GM12891 (cell line): ENCODE data around the gene MED7.

Source experiments
- DNase-seq: peaks from one replicate; pipeline ENCODE4 v3.0.0; 2011; ENCODE audit warnings: low spot score; ENCODE audit not compliant: insufficient read length
- FAIRE-seq: peaks from 2 replicates; lab custom pipeline; 2011; peaks lifted over from hg19 to GRCh38; lab: Jason Lieb, UNC
- PAX5 ChIP-seq: IDR thresholded peaks from 2 replicates; pipeline ENCODE4 v1.6.1; 2011; ENCODE audit warnings: low read length, moderate library complexity, mild to moderate bottlenecking; ENCODE audit not compliant: insufficient read depth, severe bottlenecking
- POLR2A ChIP-seq: IDR thresholded peaks from 2 replicates; pipeline ENCODE4 v1.6.1; 2011; ENCODE audit warnings: low read depth, low read length, control low read depth
- POLR2AphosphoS5 ChIP-seq: IDR thresholded peaks from 2 replicates; pipeline ENCODE4 v1.6.1; 2011; ENCODE audit warnings: low read depth, low read length, control low read depth
- POU2F2 ChIP-seq: IDR thresholded peaks from 2 replicates; pipeline ENCODE4 v1.6.1; 2011; ENCODE audit warnings: low read depth, mild to moderate bottlenecking, control low read depth, low read length, moderate library complexity
- SPI1 ChIP-seq: IDR thresholded peaks from 2 replicates; pipeline ENCODE4 v1.6.1; 2011; ENCODE audit warnings: low read depth, low read length, control low read depth
- TAF1 ChIP-seq: IDR thresholded peaks from 2 replicates; pipeline ENCODE4 v1.6.1; 2011; ENCODE audit warnings: low read depth, low read length, control low read depth

Gene MED7

DNA sequence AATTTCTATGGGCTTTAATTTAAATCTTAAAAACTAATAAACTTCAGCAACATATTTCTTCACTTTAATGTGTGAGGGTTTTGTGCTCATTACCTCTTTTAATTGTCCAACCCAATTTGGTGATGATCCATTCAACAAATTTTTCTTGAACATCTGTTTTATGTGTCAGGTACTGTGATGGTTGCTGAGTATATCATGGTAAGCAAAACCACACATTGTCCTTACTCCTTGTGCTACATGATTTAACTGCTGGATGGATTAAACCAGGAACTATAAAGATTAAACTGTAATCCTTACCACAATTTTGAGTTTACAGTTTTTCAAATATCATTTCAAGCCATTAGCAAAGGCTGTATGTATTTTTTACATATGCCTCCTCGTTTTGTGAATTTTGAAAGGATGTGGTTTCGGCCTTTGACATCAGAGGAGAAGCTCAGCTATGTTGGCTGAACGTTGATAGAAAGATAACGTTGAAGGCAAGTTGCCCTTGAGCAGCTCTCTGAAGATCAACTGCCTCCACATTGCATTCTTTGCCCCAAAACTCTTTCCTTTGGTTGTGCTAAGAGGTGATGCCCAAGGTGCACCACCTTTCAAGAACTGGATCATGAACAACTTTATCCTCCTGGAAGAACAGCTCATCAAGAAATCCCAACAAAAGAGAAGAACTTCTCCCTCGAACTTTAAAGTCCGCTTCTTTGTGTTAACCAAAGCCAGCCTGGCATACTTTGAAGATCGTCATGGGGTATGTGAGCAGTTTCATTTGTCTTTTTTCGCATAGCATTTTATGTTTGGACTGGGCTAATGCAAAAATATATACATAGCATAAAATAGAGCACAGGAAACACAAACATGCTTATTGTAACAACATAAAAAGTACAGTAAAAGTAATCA lies 38.0 kb upstream of the MED7 start, which contains the start of gene ITK:
Gene ITK (plus strand): TSS at position 467 of the 891 bp plus-strand sequence. CDS start 138 bp downstream, at position 605.
- DNase-seq (no peak), FAIRE-seq (peak; percentile 43)
- no peak for TF ChIP-seq TAF1
- no peak for TF ChIP-seq POU2F2
- no peak for TF ChIP-seq PAX5
- no peak for TF ChIP-seq SPI1
- TF ChIP-seq POLR2AphosphoS5, result no peak

DNA sequence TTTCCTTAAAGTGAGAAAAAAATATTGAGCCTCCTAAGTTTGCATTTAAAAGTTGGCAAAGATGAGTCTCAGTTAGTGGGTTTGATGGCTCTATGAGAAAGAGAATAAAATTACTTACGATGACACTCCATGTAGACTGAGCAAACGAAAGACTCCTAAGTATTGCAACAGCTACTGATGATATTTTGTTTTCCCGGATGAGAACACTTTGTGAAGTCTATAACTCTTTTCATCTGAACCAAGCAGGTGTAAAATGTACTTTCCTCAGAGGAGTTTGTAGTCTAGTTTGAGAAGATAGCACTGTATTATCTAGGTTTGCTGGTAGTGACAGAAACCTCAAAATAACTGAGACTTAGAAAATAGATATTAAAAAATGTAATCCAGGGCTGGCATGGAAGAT lies 36.3 kb upstream of the MED7 start:
- DNase-seq (no peak), FAIRE-seq (peak; percentile 26)
- TF ChIP-seq POLR2A (no peak), PAX5 (no peak), POLR2AphosphoS5 (no peak), POU2F2 (no peak), TAF1 (no peak), SPI1 (no peak)

DNA sequence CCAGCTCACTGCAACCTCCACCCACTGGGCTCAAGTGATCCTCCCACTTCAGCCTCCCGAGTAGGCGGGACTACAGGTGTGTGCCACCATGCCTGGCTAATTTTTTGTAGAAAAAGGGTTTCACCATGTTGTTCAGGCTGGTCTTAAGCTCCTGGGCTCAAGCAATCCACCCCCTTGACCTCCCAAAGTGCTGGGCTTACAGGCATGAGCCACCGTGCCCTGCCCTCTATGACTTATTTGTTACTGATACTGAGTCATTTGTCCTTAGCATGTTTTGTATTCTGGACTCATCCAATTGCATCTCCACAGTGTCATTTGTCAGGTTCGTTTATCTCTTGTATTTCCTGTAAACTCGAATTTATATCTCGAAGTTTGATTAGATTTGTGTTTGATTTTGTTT lies 35.3 kb upstream of the MED7 start:
- FAIRE-seq (peak; percentile 13), DNase-seq (no peak)
- TF ChIP-seq POLR2A (no peak), TAF1 (no peak), POU2F2 (no peak), PAX5 (no peak), POLR2AphosphoS5 (no peak), SPI1 (no peak)

DNA sequence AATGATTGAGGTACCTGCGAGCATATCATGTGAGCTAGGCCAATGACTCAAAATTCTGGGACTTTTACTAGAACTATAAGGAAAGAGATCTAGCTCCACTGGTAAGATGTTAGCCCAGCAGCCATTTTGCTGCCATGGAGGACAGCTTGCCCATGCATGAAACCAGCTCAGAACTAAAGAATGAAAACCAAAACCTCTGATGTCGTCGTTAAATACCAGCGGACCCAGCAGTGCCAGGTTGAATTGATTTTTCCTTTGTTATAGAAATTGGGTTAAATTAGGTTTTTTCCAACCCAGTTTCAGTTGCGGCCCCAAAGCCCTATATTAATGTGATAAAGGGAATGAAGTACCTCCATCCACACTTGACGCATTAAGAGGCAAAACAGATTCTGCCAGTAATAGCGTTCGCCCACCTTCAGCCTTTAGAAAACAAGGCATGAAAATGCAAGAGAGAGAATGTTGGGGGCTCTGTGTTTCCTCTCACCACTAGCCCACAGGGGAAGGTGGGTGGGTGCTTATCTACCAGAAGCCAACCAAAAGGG lies 32.5 kb upstream of the MED7 start:
- TF ChIP-seq POLR2A (no peak), SPI1 (no peak), TAF1 (no peak), POLR2AphosphoS5 (no peak), POU2F2 (no peak), PAX5 (no peak)
- FAIRE-seq (no peak), DNase-seq (no peak)

DNA sequence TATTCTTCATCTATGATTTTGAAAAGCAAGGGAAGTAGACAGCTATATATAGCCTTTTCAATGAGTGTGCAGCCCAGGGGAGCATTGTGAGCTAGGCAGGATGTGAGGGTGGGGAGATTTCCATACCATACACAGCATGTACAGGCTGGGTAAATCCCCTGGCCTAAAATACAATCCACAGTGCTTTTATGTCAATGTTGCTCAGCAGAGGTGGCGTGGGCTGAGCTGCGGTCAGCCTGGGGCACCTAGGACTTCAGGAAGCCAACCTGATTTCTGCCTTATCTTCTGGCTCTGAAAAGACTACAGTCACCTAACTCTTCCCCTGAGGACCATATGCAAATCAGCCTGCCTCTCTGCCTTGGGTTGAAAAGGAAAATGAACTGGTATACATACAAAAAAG lies 29.7 kb upstream of the MED7 start:
- FAIRE-seq (peak; percentile 99), DNase-seq (peak; percentile 35)

DNA sequence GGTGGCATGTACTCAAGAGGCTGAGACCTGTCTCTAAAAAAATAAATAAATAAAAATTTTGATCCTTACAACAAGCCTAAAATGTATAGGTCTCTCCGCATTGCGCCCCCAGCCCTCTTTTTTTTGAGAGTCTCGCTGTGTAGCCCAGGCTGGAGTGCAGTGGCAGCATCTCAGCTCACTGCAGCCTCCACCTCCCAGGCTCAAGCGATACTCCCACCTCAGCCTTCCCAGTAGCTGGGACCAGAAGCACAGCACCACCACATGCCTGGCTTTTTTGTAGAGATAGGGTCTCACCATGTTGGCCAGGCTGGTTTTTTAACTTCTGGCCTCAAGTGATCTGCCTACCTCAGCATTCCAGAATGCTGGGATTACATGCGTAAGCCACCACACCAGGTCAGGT lies 25.6 kb upstream of the MED7 start:
- no peak for DNase-seq
- TF ChIP-seq POU2F2 (no peak), TAF1 (no peak), POLR2AphosphoS5 (no peak), POLR2A (no peak), SPI1 (no peak), PAX5 (no peak)
- FAIRE-seq, result no peak

More for the DNA sequence above, 29.7 kb upstream of the MED7 start:
- TF ChIP-seq PAX5 (peak; percentile 44), SPI1 (no peak), POLR2A (no peak), POLR2AphosphoS5 (no peak), POU2F2 (peak; percentile 99), TAF1 (no peak)

DNA sequence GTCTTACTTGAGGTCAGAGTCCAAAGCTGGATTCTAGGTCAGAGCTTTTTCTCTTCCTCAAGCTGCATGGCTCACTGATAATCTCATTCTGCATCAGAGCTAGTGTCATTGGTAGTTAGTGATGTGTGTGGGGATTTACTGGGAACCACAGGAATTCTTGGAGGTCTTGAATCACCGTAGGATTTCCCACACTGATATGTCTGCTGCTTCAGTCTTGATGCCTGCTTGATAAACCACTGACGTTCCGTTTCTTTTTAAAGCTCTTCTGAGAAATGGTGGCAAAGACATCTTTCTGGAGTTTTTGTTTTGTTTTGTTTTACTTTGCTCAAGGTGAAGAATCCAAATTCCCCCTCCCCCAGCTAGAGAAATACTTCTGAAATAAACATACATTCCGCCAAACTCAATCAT lies 24.6 kb upstream of the MED7 start:
- FAIRE-seq (no peak), DNase-seq (no peak)
- TF ChIP-seq POLR2AphosphoS5, result no peak

DNA sequence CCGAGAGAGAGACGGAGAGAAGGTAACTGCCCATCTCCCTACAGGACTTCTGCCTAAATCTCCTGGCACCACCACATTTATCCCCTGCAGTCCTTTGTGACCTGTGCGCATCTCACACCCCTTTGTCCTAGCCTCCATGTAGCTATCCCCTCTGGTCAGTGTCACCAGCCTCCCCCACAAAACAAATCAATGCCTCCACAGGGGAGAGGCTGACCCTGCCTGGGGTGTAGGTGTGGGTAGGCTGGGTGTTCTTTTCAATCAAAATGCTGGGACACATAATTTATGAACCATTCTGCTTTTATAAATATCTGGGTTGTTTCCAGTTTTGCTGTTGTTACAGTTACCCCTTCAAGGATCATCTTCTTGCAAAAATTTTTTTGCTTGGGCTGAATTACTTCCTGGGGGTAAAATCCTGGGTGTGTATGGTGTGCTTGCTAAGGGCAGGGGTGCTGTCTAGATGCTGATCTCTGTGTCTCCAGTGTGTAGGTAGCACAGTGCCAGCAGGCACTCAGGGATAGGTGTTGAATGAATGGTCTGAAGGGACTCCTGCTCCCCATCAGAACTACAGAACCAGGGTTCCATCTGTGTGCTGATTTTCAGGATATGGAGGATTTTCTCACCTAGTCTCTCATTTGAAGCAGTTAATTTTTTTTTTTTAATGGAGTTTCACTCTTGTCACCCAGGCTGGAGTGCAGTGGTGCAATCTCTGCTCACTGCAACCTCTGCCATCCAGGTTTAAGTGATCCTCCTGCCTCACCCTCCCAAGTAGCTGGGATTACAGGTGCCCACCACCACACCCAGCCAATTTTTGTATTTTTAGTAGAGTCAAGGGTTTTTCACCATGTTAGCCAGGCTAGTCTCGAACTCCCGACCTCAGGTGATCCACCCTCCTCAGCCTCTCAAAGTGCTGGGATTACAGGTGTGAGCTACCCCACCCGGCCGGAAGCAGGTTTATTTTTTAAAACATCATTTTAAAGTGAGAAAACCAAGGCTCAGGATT lies 23.8 kb upstream of the MED7 start, which contains the start of gene GARIN3:
Gene GARIN3 (minus strand): TSS at position 51 of the 1,000 bp plus-strand sequence. CDS start 96 bp downstream, outside the sequence.
- TF ChIP-seq POU2F2 (no peak), SPI1 (no peak)
- no peak for FAIRE-seq
- DNase-seq, result no peak

DNA sequence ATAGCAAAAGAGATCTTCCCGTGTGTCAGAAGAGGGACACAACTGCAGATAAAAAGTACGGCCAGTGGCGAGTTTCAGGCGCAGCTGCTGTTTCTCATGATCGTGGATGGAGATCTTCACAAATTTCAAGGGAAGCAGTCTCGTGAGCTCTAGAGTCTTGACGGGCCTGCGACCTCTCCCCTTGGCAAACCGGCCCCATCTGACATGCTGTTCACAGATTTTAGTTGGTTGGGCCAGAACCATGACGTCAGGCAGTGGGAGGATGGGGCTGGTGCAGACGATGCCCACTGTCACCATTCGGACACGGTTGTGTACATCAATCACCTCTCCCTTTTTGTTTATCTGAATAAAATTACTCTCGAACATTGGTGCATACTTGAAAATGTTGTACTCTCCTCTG lies 23.0 kb upstream of the MED7 start:
- FAIRE-seq (no peak), DNase-seq (no peak)
- TF ChIP-seq SPI1, result no peak
- no peak for TF ChIP-seq POLR2A
- no peak for TF ChIP-seq TAF1
- TF ChIP-seq POU2F2, result no peak
- TF ChIP-seq POLR2AphosphoS5, result no peak
- TF ChIP-seq PAX5, result no peak
